HepG2 (cell line): ENCODE measurements around the gene WNK2. TPM values are rescaled to one million over a fixed set of nuclear protein-coding genes. Genes with fewer than 3 reads are reported as not detected.

Source experiments
- ATAC-seq: fragments of 200-7000 bp; cut with Tn5 transposase; 3 replicates; pipeline ENCODE4 v1.9.1; 2020; ENCODE audit warnings: mild to moderate bottlenecking, moderate library complexity
- BruUV-seq: library from RNA; stranded (reverse); fragments of 400-500 nt; replicated peaks from 2 replicates; lab custom pipeline; 2021; lab: Mats Ljungman, UMichigan
- CTCF ChIA-PET: fragments of 300-600 bp; formaldehyde crosslinking; extraction: SDS; loops from one replicate; lab custom pipeline; 2021; ENCODE audit warnings: low total read pairs, inconsistent platforms, low intra/inter-chr PET ratio; lab: Yijun Ruan, JAX
- POLR2A ChIA-PET: fragments of 350-600 bp; sonication (Branson Sonifier 250); formaldehyde crosslinking; loops from one replicate; lab custom pipeline; 2020; ENCODE audit warnings: antibody characterized with exemption, inconsistent platforms; lab: Yijun Ruan, JAX
- DNase-seq: peaks from one replicate; pipeline ENCODE4 v3.0.0-alpha.2; 2015; ENCODE audit warnings: low spot score
- FAIRE-seq: peaks from 3 replicates; lab custom pipeline; 2011; peaks lifted over from hg19 to GRCh38; lab: Jason Lieb, UNC
- H2AFZ ChIP-seq: one replicate; pipeline ENCODE4 v1.6.1; 2011; ENCODE audit warnings: low read length, inconsistent platforms
- H3K27ac ChIP-seq: fragments of 300-600 bp; 3 replicates; pipeline ENCODE4 v1.8.0; 2011; ENCODE audit warnings: mixed run types, mild to moderate bottlenecking, mixed read lengths, low read length, inconsistent platforms; ENCODE audit not compliant: insufficient read depth; ENCODE audit errors: extremely low read length
- H3K27me3 ChIP-seq, 2 experiments: fragments of 200-600 bp in 1 of 2; 2 replicates in 1 of 2; 3 replicates in 1 of 2; pipeline versions ENCODE4 v1.6.0 to v1.8.0; 2011; ENCODE audit warnings: low read length in 2 of 2, mild to moderate bottlenecking in 2 of 2, moderate library complexity in 2 of 2, inconsistent platforms in 1 of 2; ENCODE audit not compliant: insufficient read depth in 2 of 2, control insufficient read depth in 1 of 2
- H3K36me3 ChIP-seq, 2 experiments: fragments of 200-600 bp in 1 of 2; replicated peaks in 1 of 2; 2 replicates in 1 of 2; 3 replicates in 1 of 2; pipeline versions ENCODE4 v1.5.1 to v1.8.0; 2011; ENCODE audit warnings: low read length in 2 of 2, inconsistent platforms in 1 of 2; ENCODE audit not compliant: insufficient read depth in 2 of 2, control insufficient read depth in 1 of 2
- H3K4me1 ChIP-seq: 2 replicates; pipeline ENCODE4 v1.5.1; 2012; ENCODE audit warnings: low read length, inconsistent platforms; ENCODE audit not compliant: insufficient read depth
- H3K4me2 ChIP-seq: 2 replicates; pipeline ENCODE4 v1.6.0; 2011; ENCODE audit warnings: low read depth, low read length, inconsistent platforms
- H3K4me3 ChIP-seq, 3 experiments: fragments of 200-600 bp in 1 of 3; sonication (generic), shearing (Covaris generic) in 1 of 3; replicated peaks in 1 of 3; 2 replicates each; pipeline ENCODE4 v1.5.1; 2011 to 2016; ENCODE audit warnings: low read length in 3 of 3, inconsistent platforms in 2 of 3, low read depth in 2 of 3, mild to moderate bottlenecking in 2 of 3, control low read depth in 1 of 3, mixed read lengths in 1 of 3; ENCODE audit not compliant: insufficient read depth in 1 of 3
- H3K79me2 ChIP-seq: one replicate; pipeline ENCODE4 v1.6.1; 2011; ENCODE audit warnings: low read length, inconsistent platforms; ENCODE audit not compliant: insufficient read depth
- H3K9ac ChIP-seq: 2 replicates; pipeline ENCODE4 v1.6.0; 2011; ENCODE audit warnings: mild to moderate bottlenecking, low read depth, low read length, inconsistent platforms; ENCODE audit not compliant: insufficient read depth
- H3K9me3 ChIP-seq: 2 replicates; pipeline ENCODE4 v1.5.1; 2012; ENCODE audit warnings: mild to moderate bottlenecking, low read length
- H4K20me1 ChIP-seq: 2 replicates; pipeline ENCODE4 v1.6.0; 2011; ENCODE audit warnings: inconsistent platforms, mild to moderate bottlenecking, low read length, moderate library complexity; ENCODE audit not compliant: insufficient read depth
- ATF1 ChIP-seq: IDR thresholded peaks from 2 replicates; pipeline ENCODE4 v1.6.1; 2016; ENCODE audit warnings: mild to moderate bottlenecking, control low read depth
- CHCHD3 ChIP-seq: sonication (generic); formaldehyde crosslinking; IDR thresholded peaks from 2 replicates; pipeline ENCODE4 v1.8.0; 2022; ENCODE audit warnings: mild to moderate bottlenecking, missing genetic modification reagents, moderate library complexity
- KDM2A ChIP-seq: sonication (generic); formaldehyde crosslinking; IDR thresholded peaks from 2 replicates; pipeline ENCODE4 v1.4.0; 2020; ENCODE audit warnings: low read depth, missing genetic modification reagents, borderline replicate concordance
- NAIF1 ChIP-seq: sonication (generic); formaldehyde crosslinking; IDR thresholded peaks from 2 replicates; pipeline ENCODE4 v1.5.0; 2020; ENCODE audit warnings: mild to moderate bottlenecking, missing genetic modification reagents, borderline replicate concordance
- PPARG ChIP-seq: conservative IDR thresholded peaks from 2 replicates; pipeline ENCODE4 v1.6.1; 2016; ENCODE audit warnings: missing biosample characterization, missing genetic modification reagents
- SNAPC2 ChIP-seq: sonication (generic); formaldehyde crosslinking; IDR thresholded peaks from 2 replicates; pipeline ENCODE4 v1.8.1; 2022; ENCODE audit warnings: mild to moderate bottlenecking, missing genetic modification reagents
- YY1 ChIP-seq: IDR thresholded peaks from 2 replicates; pipeline ENCODE4 v1.6.1; 2011; ENCODE audit warnings: low read length, low read depth, moderate library complexity, mild to moderate bottlenecking; ENCODE audit not compliant: insufficient read depth, insufficient replicate concordance
- ZBTB33 ChIP-seq: sonication (generic); formaldehyde crosslinking; IDR thresholded peaks from 2 replicates; pipeline ENCODE4 v1.4.0; 2020; ENCODE audit warnings: missing genetic modification reagents
- ZMAT3 ChIP-seq: sonication (generic); formaldehyde crosslinking; conservative IDR thresholded peaks from 2 replicates; pipeline ENCODE4 v1.7.0; 2021; ENCODE audit warnings: missing genetic modification reagents
- ZMYM2 ChIP-seq: sonication (generic); formaldehyde crosslinking; IDR thresholded peaks from 2 replicates; pipeline ENCODE4 v1.8.0; 2022; ENCODE audit warnings: mild to moderate bottlenecking, missing genetic modification reagents
- ZNF337 ChIP-seq: sonication (generic); formaldehyde crosslinking; IDR thresholded peaks from 2 replicates; pipeline ENCODE4 v1.5.1; 2020; ENCODE audit warnings: missing genetic modification reagents, low read depth, mild to moderate bottlenecking, borderline replicate concordance
- ZNF432 ChIP-seq: sonication (generic); formaldehyde crosslinking; IDR thresholded peaks from 2 replicates; pipeline ENCODE4 v1.5.0; 2020; ENCODE audit warnings: missing genetic modification reagents, mild to moderate bottlenecking, borderline replicate concordance
- ZNF598 ChIP-seq: sonication (generic); formaldehyde crosslinking; IDR thresholded peaks from 2 replicates; pipeline ENCODE4 v1.5.1; 2020; ENCODE audit warnings: mild to moderate bottlenecking, missing genetic modification reagents, borderline replicate concordance
- ZNF614 ChIP-seq: IDR thresholded peaks from 2 replicates; pipeline ENCODE4 v1.6.1; 2018; ENCODE audit warnings: missing biosample characterization, missing genetic modification reagents, inconsistent platforms, borderline replicate concordance
- ZNF749 ChIP-seq: sonication (generic); formaldehyde crosslinking; IDR thresholded peaks from 2 replicates; pipeline ENCODE4 v1.8.0; 2022; ENCODE audit warnings: mild to moderate bottlenecking, missing genetic modification reagents, moderate library complexity, borderline replicate concordance
- ZNF781 ChIP-seq: sonication (generic); formaldehyde crosslinking; IDR thresholded peaks from 2 replicates; pipeline ENCODE4 v1.5.1; 2020; ENCODE audit warnings: borderline replicate concordance, mild to moderate bottlenecking, missing genetic modification reagents; ENCODE audit errors: not compliant biosample characterization
- ZSCAN31 ChIP-seq: sonication (generic); formaldehyde crosslinking; IDR thresholded peaks from 2 replicates; pipeline ENCODE4 v1.5.0; 2020; ENCODE audit warnings: low read depth, mild to moderate bottlenecking, missing genetic modification reagents
- WGBS: methylation state at CpG from one replicate; pipeline ENCODE4 v1.1.6; 2017; ENCODE audit warnings: low lambda C conversion rate; 5-methylcytosine and 5-hydroxymethylcytosine counted together
- in situ Hi-C: cut with HindIII; loops from 2 replicates; pipeline ENCODE4 v1.10.0; 2017; ENCODE audit warnings: low pct_unique_long_range_greater_than_20kb; ENCODE audit not compliant: extremely low pct_ligation_motif_present
- intact Hi-C: fragments of 100-400 bp; cut with micrococcal nuclease; formaldehyde crosslinking; loops from one replicate; pipeline ENCODE4 v1.10.0; 2022; ENCODE audit not compliant: unreplicated experiment
- polyA plus RNA-seq, 8 experiments: library from polyadenylated mRNA; depleted of rRNA in 3 of 8; stranded (reverse) in 7 of 8; unstranded in 1 of 8; fragments of >200 nt; fragmentation: Illumina TruSeq in 4 of 8; extraction: Trizol in 4 of 8; gene quantifications; 2 replicates each; pipeline versions ENCODE4 v1.2.1 to v1.2.3, GENCODE V29; 2011 to 2016; ENCODE audit warnings: low read depth in 4 of 8, missing spikeins in 1 of 8, mixed read lengths in 1 of 8; ENCODE audit not compliant: insufficient read depth in 1 of 8
- total RNA-seq, 5 experiments: library from RNA; depleted of rRNA; stranded (reverse); fragments of >200 nt; fragmentation: Illumina TruSeq; extraction: Trizol; gene quantifications; 2 replicates each; pipeline ENCODE4 v1.2.3, GENCODE V29; 2016; ENCODE audit warnings: low read depth in 1 of 5
- TF ChIP-seq, protein P1 (sequence below): sonication (generic); formaldehyde crosslinking; conservative IDR thresholded peaks from 2 replicates; pipeline ENCODE4 v1.4.0; 2020; ENCODE audit warnings: missing genetic modification reagents

WNK2 gene
- total and polyA plus RNA-seq, 2 of the 13 experiments (the other 11 are each of a cell fraction or from before 2014, with no cell fraction given) = 10.5 to 12.0 TPM

GRCh38 chr9:93225892-93226291 is 42.0 kb downstream of the WNK2 start:
- WGBS = 89% methylated on average over 3 of the region's 9 CpGs
- in situ Hi-C loops = no loop called here
- BruUV-seq = no TSS peak
- H3K4me3 ChIP-seq = no peak overlapping the region
- peaks cover 7 to 27% of the 10 kb centered on the region in 2 experiments for H3K36me3 ChIP-seq
- TF ChIP-seq, protein P1, sequence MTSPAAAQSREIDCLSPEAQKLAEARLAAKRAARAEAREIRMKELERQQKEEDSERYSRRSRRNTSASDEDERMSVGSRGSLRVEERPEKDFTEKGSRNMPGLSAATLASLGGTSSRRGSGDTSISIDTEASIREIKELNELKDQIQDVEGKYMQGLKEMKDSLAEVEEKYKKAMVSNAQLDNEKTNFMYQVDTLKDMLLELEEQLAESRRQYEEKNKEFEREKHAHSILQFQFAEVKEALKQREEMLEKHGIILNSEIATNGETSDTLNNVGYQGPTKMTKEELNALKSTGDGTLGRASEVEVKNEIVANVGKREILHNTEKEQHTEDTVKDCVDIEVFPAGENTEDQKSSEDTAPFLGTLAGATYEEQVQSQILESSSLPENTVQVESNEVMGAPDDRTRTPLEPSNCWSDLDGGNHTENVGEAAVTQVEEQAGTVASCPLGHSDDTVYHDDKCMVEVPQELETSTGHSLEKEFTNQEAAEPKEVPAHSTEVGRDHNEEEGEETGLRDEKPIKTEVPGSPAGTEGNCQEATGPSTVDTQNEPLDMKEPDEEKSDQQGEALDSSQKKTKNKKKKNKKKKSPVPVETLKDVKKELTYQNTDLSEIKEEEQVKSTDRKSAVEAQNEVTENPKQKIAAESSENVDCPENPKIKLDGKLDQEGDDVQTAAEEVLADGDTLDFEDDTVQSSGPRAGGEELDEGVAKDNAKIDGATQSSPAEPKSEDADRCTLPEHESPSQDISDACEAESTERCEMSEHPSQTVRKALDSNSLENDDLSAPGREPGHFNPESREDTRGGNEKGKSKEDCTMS = no peak
- TF ChIP-seq ZNF781 (CRISPR knock-in tag) (no peak), NAIF1 (CRISPR knock-in tag) (no peak), ZNF614 (CRISPR knock-in tag) (no peak), ZNF432 (CRISPR knock-in tag) (no peak), ZBTB33 (no peak), ZMYM2 (CRISPR knock-in tag) (no peak), ZMAT3 (no peak), ZSCAN31 (no peak), ZNF598 (CRISPR knock-in tag) (no peak), SNAPC2 (no peak), CHCHD3 (CRISPR knock-in tag) (no peak), PPARG (CRISPR knock-in tag) (no peak), ZNF337 (no peak), YY1 (no peak), ATF1 (CRISPR knock-in tag) (no peak), ZNF749 (CRISPR knock-in tag) (no peak), KDM2A (no peak)
- H3K4me1 ChIP-seq = peaks cover 22% of the 10 kb centered on the region
- no peak for FAIRE-seq
- H3K79me2 ChIP-seq = peaks cover 45% of the 10 kb centered on the region
- no peak overlapping the region for H2AFZ ChIP-seq
- H3K9me3 ChIP-seq = no peaks in the 10 kb centered on the region
- no peak overlapping the region for H3K4me2 ChIP-seq
- no peak for DNase-seq
- peaks cover 16% of the 10 kb centered on the region; the same call in 1 of the 2 replicates for H4K20me1 ChIP-seq
- ChIA-PET CTCF (no interaction called here), POLR2A (no interaction called here)
- no peaks in the 10 kb centered on the region for H3K27me3 ChIP-seq
- no peak overlapping the region for H3K9ac ChIP-seq
- intact Hi-C loops = loop anchor here (2.0 kb wide), 1 partner anchor 49 kb away; no protein-coding TSS in a partner anchor
- H3K27ac ChIP-seq = no peak overlapping the region
- no peak for ATAC-seq
